SKM-1 treated with dmso at 0.1 percent for 144 hours (cell line): ENCODE results near the gene MRPL2.
"Not testable (repeated sequence)": the region's sequence is repeated elsewhere in the genome, so short reads cannot be mapped to it uniquely, and the experiment has no call there.

Experiments
- DNase-seq: peaks from one replicate; lab custom pipeline; 2025; ENCODE audit not compliant: unreplicated experiment; lab: John Stamatoyannopoulos, UW

The MRPL2 gene

DNA sequence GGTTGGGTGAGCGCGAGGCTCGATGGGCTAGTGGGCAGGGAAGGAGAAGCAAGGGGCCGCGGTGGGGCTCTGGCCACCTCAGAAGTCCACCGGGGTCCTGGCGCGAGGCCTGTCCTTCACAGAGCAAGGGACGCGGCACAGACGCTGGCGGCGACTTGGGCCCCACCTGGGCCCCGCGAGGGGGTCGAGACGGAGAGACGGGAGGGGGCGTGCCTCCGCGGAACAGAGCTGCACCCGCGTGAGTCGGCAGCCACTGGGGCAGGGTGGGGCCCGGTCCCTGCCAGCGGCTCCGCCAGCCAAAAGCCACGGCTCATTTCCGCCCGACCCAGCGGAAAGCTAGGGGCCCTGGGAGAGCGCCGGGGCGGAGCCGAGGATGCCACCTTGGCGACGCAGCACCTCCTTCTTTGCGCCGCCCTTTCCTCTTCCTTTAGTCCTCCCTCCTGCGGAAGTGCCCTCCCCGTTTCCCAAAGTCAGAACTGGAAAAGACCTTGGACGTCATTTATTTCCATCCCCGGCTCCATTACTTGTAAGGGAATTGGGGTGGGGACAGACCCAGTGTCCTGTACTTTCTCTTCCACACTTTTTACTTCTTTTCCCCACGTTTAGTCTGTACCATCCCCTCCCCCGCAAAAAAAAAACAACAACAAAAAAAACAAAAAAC is 5.6 kb downstream of the MRPL2 start, which contains the start of gene CUL7:
Gene CUL7 (minus strand): TSS at position 307 of the 661 bp plus-strand sequence. CDS start 1,063 bp downstream, outside the sequence.
- peak; percentile 94 for DNase-seq

GRCh38 chr6:43052842-43053544 is 6.2 kb downstream of the MRPL2 start:
- DNase-seq = no peak

GRCh38 chr6:43052225-43052841 is 6.9 kb downstream of the MRPL2 start:
- no peak for DNase-seq

GRCh38 chr6:43050981-43051380 is 8.3 kb downstream of the MRPL2 start:
- no peak for DNase-seq

- no peak for DNase-seq
These were observed 11.2 kb downstream of the MRPL2 start for GRCh38 chr6:43047998-43048397.

DNA sequence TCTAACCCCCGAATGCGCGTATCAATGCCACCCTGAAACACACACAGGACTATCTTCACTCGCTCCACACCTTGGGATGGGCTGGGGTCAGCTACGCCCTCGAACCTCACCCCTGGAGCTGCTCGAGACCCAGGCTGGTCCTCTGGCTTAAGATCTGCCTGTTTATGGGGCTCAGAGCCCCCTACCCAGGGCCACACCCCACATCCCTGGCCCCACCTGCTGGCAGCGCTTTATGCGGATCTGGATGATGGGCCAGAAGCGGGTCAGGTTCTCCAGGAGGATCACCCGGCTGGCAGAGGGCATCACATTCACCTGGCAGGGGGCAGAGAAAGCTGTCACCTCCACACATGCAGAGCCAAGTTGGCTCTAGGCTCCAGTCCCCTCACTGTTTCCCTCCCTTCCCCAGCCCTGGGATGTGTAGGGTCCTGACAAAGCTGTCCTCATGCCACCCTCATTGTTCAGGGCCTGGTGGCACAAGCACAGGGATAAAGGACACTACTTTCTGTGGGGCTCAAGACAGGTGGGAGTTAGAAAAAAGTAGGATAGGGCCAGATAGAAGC is 13.8 kb downstream of the MRPL2 start:
- no peak for DNase-seq

DNA sequence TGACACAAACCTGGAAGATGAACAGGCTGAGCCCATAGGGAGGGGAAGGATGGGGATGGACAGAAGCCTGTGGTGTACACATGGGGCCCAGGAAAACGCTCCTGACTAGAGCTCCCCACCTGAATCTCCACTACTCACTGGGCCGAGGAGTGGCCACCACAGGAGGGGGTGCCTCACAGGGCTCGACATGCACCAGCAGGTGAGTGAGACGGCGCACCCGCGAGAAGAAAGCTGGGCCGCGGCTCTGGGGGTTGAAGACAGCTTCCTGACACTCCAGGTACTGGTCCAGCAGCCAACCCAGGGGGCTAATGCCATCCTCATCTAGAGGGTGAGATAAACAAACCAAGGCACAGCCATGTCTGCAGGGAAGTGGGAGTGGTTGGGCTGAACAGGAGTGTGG is 15.9 kb downstream of the MRPL2 start:
- DNase-seq = no peak

DNA sequence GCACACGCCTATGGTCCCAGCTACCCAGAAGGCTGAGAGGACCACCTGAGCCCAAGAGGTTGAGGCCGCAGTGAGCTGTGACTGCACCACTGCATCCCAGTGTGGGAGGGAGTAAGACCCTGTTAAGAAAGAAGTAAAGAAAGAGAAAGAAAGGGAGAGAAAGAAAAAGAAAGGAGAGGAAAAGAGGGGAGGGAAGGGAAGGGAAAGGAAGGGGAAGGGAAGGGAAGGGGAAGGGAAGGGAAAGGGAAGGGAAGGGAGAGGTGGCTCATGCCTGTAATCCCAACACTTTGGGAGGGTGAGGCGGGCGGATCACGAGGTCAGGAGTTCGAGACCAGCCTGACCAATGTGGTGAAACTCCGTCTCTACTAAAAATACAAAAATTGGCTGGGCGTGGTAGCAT is 17.8 kb downstream of the MRPL2 start:
- DNase-seq = not testable (repeated sequence)

DNA sequence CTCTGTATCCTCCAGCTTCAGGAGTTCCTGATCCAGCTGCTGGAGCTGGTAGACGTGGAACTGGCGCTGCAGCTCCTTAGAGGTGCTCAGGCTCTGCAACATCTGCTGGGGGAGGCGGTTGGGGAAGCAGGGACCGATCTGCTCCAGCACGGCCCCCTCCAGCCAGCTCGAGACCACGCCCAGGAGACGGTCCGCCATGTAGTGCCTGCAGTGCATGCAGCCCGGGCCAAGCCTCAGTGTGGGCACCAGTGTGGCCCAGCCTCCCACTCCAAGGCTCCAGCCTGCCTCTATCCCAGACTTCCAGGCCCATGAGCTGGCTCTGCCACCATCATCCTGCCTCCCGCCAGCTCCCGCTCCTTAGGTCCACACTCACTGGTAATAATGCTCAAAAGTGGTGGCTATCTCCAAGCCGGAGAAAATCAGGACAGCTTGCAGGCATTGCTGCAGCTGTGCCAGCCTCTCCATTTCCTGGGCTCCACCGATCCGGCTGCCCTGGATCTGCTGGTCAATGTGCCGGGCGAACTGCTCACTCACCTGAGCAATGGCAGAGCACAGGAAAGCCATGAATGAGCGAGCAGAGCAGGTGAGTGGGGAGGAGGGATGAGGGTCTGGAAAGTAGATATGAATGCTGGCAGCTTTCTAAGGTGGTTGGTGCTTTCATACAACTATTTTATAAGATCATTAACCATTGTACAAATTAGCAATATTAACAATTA is 18.5 kb downstream of the MRPL2 start:
- no peak for DNase-seq

DNA sequence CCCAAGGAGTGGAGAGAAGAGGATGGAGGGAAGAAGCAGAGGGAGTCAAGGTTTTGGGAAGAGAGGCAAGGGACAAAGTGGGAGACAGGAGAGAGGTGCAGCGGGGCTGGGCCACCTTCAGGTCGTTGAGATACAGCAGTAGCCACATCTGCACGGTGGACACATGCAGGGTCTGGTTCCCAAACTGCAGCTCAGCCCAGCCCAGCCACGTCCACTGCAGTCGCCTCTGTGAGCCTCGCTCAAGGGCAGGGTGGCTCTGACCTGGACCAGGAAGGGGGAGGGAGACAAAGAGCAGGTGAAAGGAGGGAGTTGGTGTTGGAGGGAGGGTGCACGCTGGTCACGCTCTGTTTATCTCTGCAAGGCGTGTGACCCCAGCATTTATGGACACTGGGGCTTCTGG is 20.5 kb downstream of the MRPL2 start:
- DNase-seq = no peak

GRCh38 chr6:43037706-43038105 is 21.5 kb downstream of the MRPL2 start:
- DNase-seq = no peak

- no peak for DNase-seq
These were observed 22.0 kb downstream of the MRPL2 start for GRCh38 chr6:43037197-43037596.

DNA sequence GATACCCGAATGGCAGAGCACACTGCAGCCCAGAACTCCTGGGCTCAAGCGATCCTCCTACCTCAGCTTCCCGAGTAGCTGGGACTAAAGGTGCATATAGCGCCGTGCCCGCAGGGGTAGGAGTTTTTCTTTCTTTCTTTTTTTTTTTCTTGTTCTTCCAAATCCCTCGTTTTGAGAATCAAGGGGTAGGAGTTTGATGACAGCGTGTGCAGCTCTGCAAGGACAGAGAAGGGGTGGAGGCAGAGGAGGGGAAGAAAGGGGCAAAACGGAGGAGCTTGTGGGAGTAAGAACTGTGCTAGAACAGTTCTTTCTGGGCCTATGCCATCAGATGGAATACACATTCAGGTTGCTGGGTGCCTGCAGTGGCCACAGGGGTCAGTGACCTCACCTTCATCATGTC is 22.5 kb downstream of the MRPL2 start:
- DNase-seq = no peak

- DNase-seq = no peak
These were observed 23.6 kb downstream of the MRPL2 start for GRCh38 chr6:43035495-43036194.

GRCh38 chr6:43034190-43034525 is 25.1 kb downstream of the MRPL2 start:
- no peak for DNase-seq

DNA sequence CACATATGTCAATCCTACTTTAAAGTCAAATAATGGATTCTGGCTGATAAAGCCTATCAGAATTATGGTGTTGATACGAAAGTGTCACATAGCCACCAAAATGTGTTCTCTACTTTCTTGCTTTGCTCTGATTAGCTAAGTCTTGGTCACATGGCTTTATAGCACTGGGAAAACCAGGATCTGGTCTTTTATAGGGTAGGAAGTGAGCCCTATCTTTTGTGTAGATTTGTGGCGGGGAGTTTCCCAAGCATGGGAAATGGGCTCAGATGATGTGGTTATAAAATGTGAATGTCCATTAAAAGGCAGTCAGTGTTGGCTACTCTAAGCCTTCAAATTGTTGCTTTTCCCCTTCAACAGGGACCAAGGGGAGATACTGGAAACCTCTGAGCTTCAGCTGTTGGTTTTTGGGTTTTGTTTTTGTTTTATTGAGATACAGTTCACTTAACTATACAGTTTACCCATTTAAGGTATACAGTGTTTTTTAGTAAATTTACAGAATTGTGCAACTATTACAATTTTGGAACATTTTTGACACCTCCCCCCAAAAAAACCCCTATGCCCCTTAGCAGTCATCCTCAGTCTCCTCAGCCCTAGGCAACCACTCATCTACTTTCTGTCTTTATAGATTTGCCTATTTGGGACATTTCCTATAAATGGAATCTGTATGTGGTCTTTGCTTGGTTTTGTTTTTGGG is 25.6 kb downstream of the MRPL2 start:
- DNase-seq = no peak

DNA sequence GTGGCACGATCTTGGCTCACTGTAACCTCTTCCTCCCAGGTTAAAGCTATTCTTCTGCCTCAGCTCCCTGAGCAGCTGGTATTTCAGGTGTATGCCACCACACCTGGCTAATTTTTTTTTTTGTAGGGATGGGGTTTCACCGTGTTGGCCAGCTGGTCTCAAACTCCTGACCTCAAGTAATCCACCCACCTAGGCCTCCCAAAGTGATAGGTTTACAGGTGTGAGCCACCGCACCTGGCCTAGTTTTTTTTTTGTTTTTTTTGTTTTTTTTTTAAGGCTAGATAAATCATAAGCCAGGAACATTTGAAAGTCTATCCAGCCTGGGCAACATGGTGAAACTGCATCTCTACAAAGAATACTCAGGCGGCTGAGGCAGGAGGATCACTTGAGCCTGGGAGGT is 26.9 kb downstream of the MRPL2 start:
- DNase-seq = no peak

GRCh38 chr6:43029120-43029519 is 30.1 kb downstream of the MRPL2 start:
- no peak for DNase-seq

GRCh38 chr6:43026365-43026764 is 32.9 kb downstream of the MRPL2 start:
- DNase-seq = no peak

- no peak for DNase-seq
These were observed 34.8 kb downstream of the MRPL2 start for GRCh38 chr6:43024436-43024835.
